Suprapubic skin (tissue), 3 donors: ENCODE results near the gene APOLD1.

Experiments used
- POLR2A ChIP-seq, 2 donors: fragments of 450-650 bp; IDR thresholded peaks; one replicate each; pipeline ENCODE4 v1.6.1; 2017; ENCODE audit warnings: antibody characterized with exemption in 2 of 2, mild to moderate bottlenecking in 2 of 2, moderate library complexity in 2 of 2
- TF ChIP-seq, protein P1 (sequence below), 2 donors: fragments of 200-600 bp in 1 of 2; fragments of 450-650 bp in 1 of 2; sonication (generic) in 1 of 2; IDR thresholded peaks; one replicate each; pipeline ENCODE4 v1.5.1; 2016 to 2019; ENCODE audit warnings: antibody characterized with exemption in 2 of 2, mild to moderate bottlenecking in 1 of 2, moderate library complexity in 1 of 2

- TF ChIP-seq POLR2A (IDR thresholded peaks at IDR 0.05), result no peak
- TF ChIP-seq, protein P1, sequence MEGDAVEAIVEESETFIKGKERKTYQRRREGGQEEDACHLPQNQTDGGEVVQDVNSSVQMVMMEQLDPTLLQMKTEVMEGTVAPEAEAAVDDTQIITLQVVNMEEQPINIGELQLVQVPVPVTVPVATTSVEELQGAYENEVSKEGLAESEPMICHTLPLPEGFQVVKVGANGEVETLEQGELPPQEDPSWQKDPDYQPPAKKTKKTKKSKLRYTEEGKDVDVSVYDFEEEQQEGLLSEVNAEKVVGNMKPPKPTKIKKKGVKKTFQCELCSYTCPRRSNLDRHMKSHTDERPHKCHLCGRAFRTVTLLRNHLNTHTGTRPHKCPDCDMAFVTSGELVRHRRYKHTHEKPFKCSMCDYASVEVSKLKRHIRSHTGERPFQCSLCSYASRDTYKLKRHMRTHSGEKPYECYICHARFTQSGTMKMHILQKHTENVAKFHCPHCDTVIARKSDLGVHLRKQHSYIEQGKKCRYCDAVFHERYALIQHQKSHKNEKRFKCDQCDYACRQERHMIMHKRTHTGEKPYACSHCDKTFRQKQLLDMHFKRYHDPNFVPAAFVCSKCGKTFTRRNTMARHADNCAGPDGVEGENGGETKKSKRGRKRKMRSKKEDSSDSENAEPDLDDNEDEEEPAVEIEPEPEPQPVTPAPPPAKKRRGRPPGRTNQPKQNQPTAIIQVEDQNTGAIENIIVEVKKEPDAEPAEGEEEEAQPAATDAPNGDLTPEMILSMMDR (IDR thresholded peaks at IDR 0.05), result no peak
Measured at GRCh38 chr12:12804432-12804886, 19.0 kb downstream of the APOLD1 start.
